ENCODE measurements around the gene PTPDC1.
"Not testable (repeated sequence)": the region's sequence is repeated elsewhere in the genome, so short reads cannot be mapped to it uniquely, and the experiment has no call there.

PTPDC1 gene

GRCh38 chr9:94110821-94111252 lies 26.6 kb downstream of the PTPDC1 start:
- H3K4me3 ChIP-seq (ENCODE audit: low read depth, low read length), result no peak overlapping the region
- no peak for DNase-seq (ENCODE audit: low read depth)
- TF ChIP-seq MAX (IDR thresholded peaks at IDR 0.05; ENCODE audit: low read depth, low read length) (no peak), POLR2A (IDR thresholded peaks at IDR 0.05; ENCODE audit: extremely low read depth, insufficient read length) (no peak), CTCF (IDR thresholded peaks at IDR 0.05; ENCODE audit: low read depth, low read length) (no peak), MYC (IDR thresholded peaks at IDR 0.05; ENCODE audit: low read depth, low read length) (no peak)

- DNase-seq (ENCODE audit: low read depth), result no peak
- TF ChIP-seq MAX (IDR thresholded peaks at IDR 0.05; ENCODE audit: low read depth, low read length) (no peak), CTCF (IDR thresholded peaks at IDR 0.05; ENCODE audit: low read depth, low read length) (no peak), MYC (IDR thresholded peaks at IDR 0.05; ENCODE audit: low read depth, low read length) (no peak), POLR2A (IDR thresholded peaks at IDR 0.05; ENCODE audit: extremely low read depth, insufficient read length) (no peak)
- H3K4me3 ChIP-seq (ENCODE audit: low read depth, low read length), result no peak overlapping the region
These were observed 27.2 kb downstream of the PTPDC1 start for GRCh38 chr9:94111446-94111845.

- TF ChIP-seq MYC (IDR thresholded peaks at IDR 0.05; ENCODE audit: low read depth, low read length) (no peak), MAX (IDR thresholded peaks at IDR 0.05; ENCODE audit: low read depth, low read length) (no peak), POLR2A (IDR thresholded peaks at IDR 0.05; ENCODE audit: extremely low read depth, insufficient read length) (no peak), CTCF (IDR thresholded peaks at IDR 0.05; ENCODE audit: low read depth, low read length) (no peak)
- DNase-seq (ENCODE audit: low read depth), result no peak
- H3K4me3 ChIP-seq (ENCODE audit: low read depth, low read length), result no peak overlapping the region
These were observed 28.6 kb downstream of the PTPDC1 start for GRCh38 chr9:94112716-94113465.

GRCh38 chr9:94120088-94120487 lies 35.8 kb downstream of the PTPDC1 start:
- H3K4me3 ChIP-seq (ENCODE audit: low read depth, low read length), result not testable (repeated sequence)
- DNase-seq (ENCODE audit: low read depth), result peak; percentile 10

- no peak for DNase-seq (ENCODE audit: low read depth)
- TF ChIP-seq MAX (IDR thresholded peaks at IDR 0.05; ENCODE audit: low read depth, low read length) (no peak), POLR2A (IDR thresholded peaks at IDR 0.05; ENCODE audit: extremely low read depth, insufficient read length) (no peak), MYC (IDR thresholded peaks at IDR 0.05; ENCODE audit: low read depth, low read length) (no peak)
- no peak overlapping the region for H3K4me3 ChIP-seq (ENCODE audit: low read depth, low read length)
These were observed 36.7 kb downstream of the PTPDC1 start for GRCh38 chr9:94120854-94121376.

- TF ChIP-seq CTCF (IDR thresholded peaks at IDR 0.05; ENCODE audit: low read depth, low read length) (no peak), MYC (IDR thresholded peaks at IDR 0.05; ENCODE audit: low read depth, low read length) (no peak), POLR2A (IDR thresholded peaks at IDR 0.05; ENCODE audit: extremely low read depth, insufficient read length) (no peak), MAX (IDR thresholded peaks at IDR 0.05; ENCODE audit: low read depth, low read length) (no peak)
- DNase-seq (ENCODE audit: low read depth), result no peak
- H3K4me3 ChIP-seq (ENCODE audit: low read depth, low read length), result no peak overlapping the region
These were observed 42.6 kb downstream of the PTPDC1 start for GRCh38 chr9:94126844-94127243.
